GM23338 (cell line): ENCODE data around the gene HSPE1. TPM values are rescaled to one million over a fixed set of nuclear protein-coding genes. Genes with fewer than 3 reads are reported as not detected.
"Not testable (repeated sequence)": the region's sequence is repeated elsewhere in the genome, so short reads cannot be mapped to it uniquely, and the experiment has no call there.

Experiments
- ATAC-seq: fragments of 200-7000 bp; cut with Tn5 transposase; 3 replicates; pipeline ENCODE4 v1.9.1; 2020
- DNase-seq: peaks from one replicate; pipeline ENCODE4 v3.0.0-alpha.2; 2015; ENCODE audit warnings: low spot score
- H2AFZ ChIP-seq: fragments of 200-600 bp; sonication (generic); 2 replicates; pipeline ENCODE4 v1.8.0; 2016; ENCODE audit warnings: antibody characterized with exemption, mild to moderate bottlenecking, moderate library complexity
- H3F3A ChIP-seq: fragments of 200-600 bp; sonication (generic); replicated peaks from 2 replicates; pipeline ENCODE4 v1.8.0; 2017; ENCODE audit warnings: antibody characterized with exemption, mixed run types, low read depth
- H3K27ac ChIP-seq: fragments of 200-600 bp; sonication (generic); 2 replicates; pipeline ENCODE4 v1.6.1; 2016; ENCODE audit warnings: low read depth
- H3K27me3 ChIP-seq: fragments of 200-600 bp; sonication (generic); 2 replicates; pipeline ENCODE4 v1.8.0; 2016; ENCODE audit warnings: mild to moderate bottlenecking, mixed run types, moderate library complexity; ENCODE audit not compliant: insufficient read depth
- H3K36me3 ChIP-seq: fragments of 200-600 bp; sonication (generic); 2 replicates; pipeline ENCODE4 v1.8.0; 2016; ENCODE audit warnings: mild to moderate bottlenecking; ENCODE audit not compliant: insufficient read depth
- H3K4me1 ChIP-seq: fragments of 200-600 bp; sonication (generic); 2 replicates; pipeline ENCODE4 v1.8.0; 2016; ENCODE audit warnings: mild to moderate bottlenecking, moderate library complexity; ENCODE audit not compliant: insufficient read depth
- H3K4me2 ChIP-seq: fragments of 200-600 bp; sonication (generic); 2 replicates; pipeline ENCODE4 v1.7.1; 2017; ENCODE audit warnings: mixed run types
- H3K4me3 ChIP-seq: fragments of 200-600 bp; sonication (generic); 2 replicates; pipeline ENCODE4 v1.6.1; 2016; ENCODE audit warnings: mixed run types
- H3K79me2 ChIP-seq: fragments of 200-600 bp; sonication (generic); replicated peaks from 2 replicates; pipeline ENCODE4 v1.8.0; 2017; ENCODE audit warnings: mild to moderate bottlenecking; ENCODE audit not compliant: insufficient read depth
- H3K9me2 ChIP-seq: fragments of 200-600 bp; sonication (generic); 2 replicates; pipeline ENCODE4 v1.8.0; 2017; ENCODE audit not compliant: insufficient read depth
- H4K20me1 ChIP-seq: fragments of 200-600 bp; sonication (generic); replicated peaks from 2 replicates; pipeline ENCODE4 v1.8.0; 2017; ENCODE audit warnings: mild to moderate bottlenecking; ENCODE audit not compliant: insufficient read depth
- H3K27ac Mint-ChIP-seq: 2 replicates; pipeline ENCODE4 v1.8.0; 2020; ENCODE audit warnings: inconsistent platforms, mild to moderate bottlenecking, moderate library complexity, mixed read lengths
- H3K27me3 Mint-ChIP-seq: 3 replicates; pipeline ENCODE4 v1.8.0; 2022; ENCODE audit warnings: low read depth, mild to moderate bottlenecking, moderate library complexity, mixed read lengths, inconsistent platforms; ENCODE audit not compliant: insufficient read depth, poor library complexity
- H3K36me3 Mint-ChIP-seq: 3 replicates; pipeline ENCODE4 v1.8.0; 2021; ENCODE audit warnings: low read depth, mild to moderate bottlenecking, inconsistent platforms, moderate library complexity, mixed read lengths
- H3K4me1 Mint-ChIP-seq: 3 replicates; pipeline ENCODE4 v1.8.0; 2020; ENCODE audit warnings: mild to moderate bottlenecking, inconsistent platforms, mixed read lengths
- H3K4me3 Mint-ChIP-seq: 3 replicates; pipeline ENCODE4 v1.8.0; 2021; ENCODE audit warnings: moderate library complexity, mild to moderate bottlenecking, inconsistent platforms, mixed read lengths
- H3K9me3 Mint-ChIP-seq: 3 replicates; pipeline ENCODE4 v1.8.0; 2020; ENCODE audit warnings: moderate library complexity, mild to moderate bottlenecking, inconsistent platforms, mixed read lengths
- CTCF ChIP-seq, 2 experiments: fragments of 200-600 bp in 1 of 2; sonication (generic) in 1 of 2; conservative IDR thresholded peaks; 2 replicates each; pipeline versions ENCODE4 v1.5.1 to v1.6.1; 2016 to 2017; ENCODE audit warnings: antibody characterized with exemption in 2 of 2, low read depth in 2 of 2, mild to moderate bottlenecking in 2 of 2, moderate library complexity in 1 of 2
- EZH2 ChIP-seq: fragments of 200-600 bp; sonication (generic); IDR thresholded peaks from one replicate; pipeline ENCODE4 v1.8.0; 2017; ENCODE audit warnings: antibody characterized with exemption, mild to moderate bottlenecking, low read depth; ENCODE audit not compliant: unreplicated experiment
- EZH2phosphoT487 ChIP-seq: fragments of 200-600 bp; sonication (generic); IDR thresholded peaks from one replicate; pipeline ENCODE4 v1.8.1; 2018; ENCODE audit warnings: antibody characterized with exemption; ENCODE audit not compliant: unreplicated experiment
- JUNB ChIP-seq: IDR thresholded peaks from one replicate; pipeline ENCODE4 v1.6.1; 2016; ENCODE audit warnings: antibody characterized with exemption; ENCODE audit not compliant: unreplicated experiment
- POLR2AphosphoS5 ChIP-seq: IDR thresholded peaks from 2 replicates; pipeline ENCODE4 v1.6.1; 2016; ENCODE audit warnings: antibody characterized with exemption, low read depth
- REST ChIP-seq: IDR thresholded peaks from one replicate; pipeline ENCODE4 v1.6.1; 2018; ENCODE audit warnings: antibody characterized with exemption; ENCODE audit not compliant: unreplicated experiment
- STAT1 ChIP-seq: IDR thresholded peaks from one replicate; pipeline ENCODE4 v1.6.1; 2016; ENCODE audit warnings: antibody characterized with exemption; ENCODE audit not compliant: unreplicated experiment
- ZNF114 ChIP-seq: fragments of 250-450 bp; sonication (Bioruptor Pico); IDR thresholded peaks from 2 replicates; pipeline ENCODE4 v1.5.0; 2020; ENCODE audit warnings: mild to moderate bottlenecking, moderate library complexity
- ZNF331 ChIP-seq: fragments of 250-450 bp; sonication (Bioruptor Pico); IDR thresholded peaks from 2 replicates; pipeline ENCODE4 v1.5.0; 2020; ENCODE audit warnings: low read depth, mild to moderate bottlenecking, moderate library complexity
- polyA plus RNA-seq: library from polyadenylated mRNA; unstranded; fragments of >200 nt; fragmentation: Nextera tagmentation; extraction: Ambion mirVana; gene quantifications from 2 replicates; pipeline ENCODE4 v1.2.1, GENCODE V29; 2016
- total RNA-seq: library from RNA; depleted of rRNA; stranded (reverse); fragments of >200 nt; shearing (Covaris generic); gene quantifications from 2 replicates; pipeline ENCODE4 v1.2.3, GENCODE V29; 2014

Gene HSPE1
- total and polyA plus RNA-seq, 2 experiments from 2014 or later = 328 to 1,529 TPM

GRCh38 chr2:197450465-197450864, 49.7 kb upstream of the HSPE1 start (continued):
- no peak for TF ChIP-seq REST

- H3K79me2 ChIP-seq = peaks cover 22% of the 10 kb centered on the region
- H3K27ac Mint-ChIP-seq, H3K4me3 Mint-ChIP-seq, H3K9me3 Mint-ChIP-seq, H3K27me3 ChIP-seq, H3K27me3 Mint-ChIP-seq, ATAC-seq, H3K4me1 Mint-ChIP-seq, H3K4me3 ChIP-seq, H3K36me3 Mint-ChIP-seq, H3K9me2 ChIP-seq, H3K36me3 ChIP-seq, H3K27ac ChIP-seq, H3K4me1 ChIP-seq, H3K4me2 ChIP-seq: not testable (repeated sequence)
- peak overlapping the region; percentile 21; the same call in 1 of the 2 replicates for H2AFZ ChIP-seq
- peak; percentile 26 for DNase-seq
- H3F3A ChIP-seq = peaks cover 15% of the 10 kb centered on the region; the same call in 1 of the 2 replicates
- H4K20me1 ChIP-seq = peaks cover 12% of the 10 kb centered on the region
These were observed 49.2 kb upstream of the HSPE1 start for GRCh38 chr2:197450935-197451358.

GRCh38 chr2:197452754-197453122, 47.4 kb upstream of the HSPE1 start:
- H3K4me2 ChIP-seq = peak overlapping the region; percentile 69
- Mint-ChIP-seq H3K27ac (peak overlapping the region; percentile 81), H3K9me3 (no peaks in the 10 kb centered on the region; the same call in 1 of the 3 replicates), H3K27me3 (peaks cover 4% of the 10 kb centered on the region), H3K36me3 (no peaks in the 10 kb centered on the region; the same call in 2 of the 3 replicates), H3K4me3 (peak overlapping the region; percentile 95), H3K4me1 (peaks cover 9% of the 10 kb centered on the region)
- no peak for ATAC-seq
- H2AFZ ChIP-seq = peak overlapping the region; percentile 73; the same call in 1 of the 2 replicates
- no peaks in the 10 kb centered on the region for H3K9me2 ChIP-seq
- peak overlapping the region; percentile 75 for H3K4me3 ChIP-seq
- H4K20me1 ChIP-seq = peaks cover 22% of the 10 kb centered on the region
- no peaks in the 10 kb centered on the region for H3K27me3 ChIP-seq
- no peak for DNase-seq
- H3K36me3 ChIP-seq = no peaks in the 10 kb centered on the region
- peaks cover 15% of the 10 kb centered on the region; the same call in 1 of the 2 replicates for H3F3A ChIP-seq
- H3K79me2 ChIP-seq = peaks cover 40% of the 10 kb centered on the region
- H3K4me1 ChIP-seq = peaks cover 9% of the 10 kb centered on the region; the same call in 1 of the 2 replicates
- H3K27ac ChIP-seq = peak overlapping the region; percentile 1; the same call in 1 of the 2 replicates
- TF ChIP-seq ZNF114 (CRISPR knock-in tag) (no peak), ZNF331 (CRISPR knock-in tag) (no peak), JUNB (no peak), EZH2 (no peak), REST (no peak), POLR2AphosphoS5 (no peak), CTCF (conservative IDR thresholded peaks at IDR 0.05; ENCODE audit: low read depth in 2 of 2) (no peak), EZH2phosphoT487 (no peak), STAT1 (no peak)
